GM19455 (cell line): ENCODE data around the gene RPL3.
A peak's percentile ranks its signal among the peaks of the same experiment; 100 is the strongest.
"Not testable (repeated sequence)": the region's sequence is repeated elsewhere in the genome, so short reads cannot be mapped to it uniquely, and the experiment has no call there.

Experiments
- ATAC-seq: cut with Tn5 transposase; IDR thresholded peaks from one replicate; pipeline ENCODE4 v1.9.1; 2021; ENCODE audit not compliant: unreplicated experiment

Gene RPL3

GRCh38 chr22:39352306-39352891, 33.0 kb upstream of the RPL3 start:
- ATAC-seq: no peak

- no peak for ATAC-seq
Observed at GRCh38 chr22:39351689-39352214, 32.3 kb upstream of the RPL3 start.

DNA sequence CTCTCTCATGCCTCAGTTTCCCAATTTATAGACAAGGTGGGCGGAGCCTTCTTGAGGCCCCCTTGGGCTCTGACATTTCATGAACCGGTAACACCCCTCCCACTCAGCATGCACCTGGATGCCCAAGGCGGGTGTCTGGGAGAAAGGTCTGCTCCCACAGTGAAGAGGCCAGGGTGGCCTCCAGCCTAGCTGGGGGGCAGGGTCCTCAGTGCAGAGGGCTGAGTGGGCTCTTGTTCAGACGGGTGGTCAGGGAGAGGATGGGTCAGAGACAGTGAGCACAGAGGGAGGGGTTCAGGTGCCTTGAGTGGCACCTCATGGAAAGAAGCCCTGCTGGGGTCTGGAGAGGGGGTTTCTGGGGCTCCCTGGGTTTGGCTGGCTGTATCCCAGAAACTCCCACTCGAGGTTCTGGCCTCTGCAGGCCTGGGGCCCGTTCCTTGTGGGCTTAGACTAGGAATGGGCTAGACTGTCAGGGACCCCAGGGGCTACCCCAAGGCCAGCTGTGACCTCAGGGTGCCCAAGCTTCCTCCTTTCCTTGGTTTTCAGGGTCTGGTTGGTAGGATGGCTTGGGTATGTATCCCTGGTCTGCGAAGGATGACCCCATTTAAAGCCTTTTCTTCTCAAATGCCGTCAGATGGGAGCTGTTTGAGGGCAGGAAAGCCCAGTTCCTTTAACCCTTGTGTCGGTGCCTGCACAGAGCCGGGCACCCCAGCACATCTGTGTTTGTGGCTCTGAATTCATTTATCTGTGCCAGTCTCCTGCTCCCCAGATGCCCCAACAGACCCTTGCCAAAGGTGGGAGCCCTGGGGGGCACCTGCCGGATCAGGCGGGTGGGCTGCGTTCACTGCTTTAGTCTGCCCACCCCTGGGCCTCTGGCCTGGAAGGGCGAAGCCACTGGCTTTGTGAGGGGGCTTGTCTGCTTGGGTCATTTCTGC, 31.6 kb upstream of the RPL3 start:
- ATAC-seq: no peak

GRCh38 chr22:39349967-39350726, 30.7 kb upstream of the RPL3 start, which contains the start of gene SYNGR1:
SYNGR1 (plus strand) TSS chr22:39349991; CDS start chr22:39350011, 20 bp downstream.
- no peak for ATAC-seq

GRCh38 chr22:39349506-39349966, 30.1 kb upstream of the RPL3 start:
- ATAC-seq: no peak

DNA sequence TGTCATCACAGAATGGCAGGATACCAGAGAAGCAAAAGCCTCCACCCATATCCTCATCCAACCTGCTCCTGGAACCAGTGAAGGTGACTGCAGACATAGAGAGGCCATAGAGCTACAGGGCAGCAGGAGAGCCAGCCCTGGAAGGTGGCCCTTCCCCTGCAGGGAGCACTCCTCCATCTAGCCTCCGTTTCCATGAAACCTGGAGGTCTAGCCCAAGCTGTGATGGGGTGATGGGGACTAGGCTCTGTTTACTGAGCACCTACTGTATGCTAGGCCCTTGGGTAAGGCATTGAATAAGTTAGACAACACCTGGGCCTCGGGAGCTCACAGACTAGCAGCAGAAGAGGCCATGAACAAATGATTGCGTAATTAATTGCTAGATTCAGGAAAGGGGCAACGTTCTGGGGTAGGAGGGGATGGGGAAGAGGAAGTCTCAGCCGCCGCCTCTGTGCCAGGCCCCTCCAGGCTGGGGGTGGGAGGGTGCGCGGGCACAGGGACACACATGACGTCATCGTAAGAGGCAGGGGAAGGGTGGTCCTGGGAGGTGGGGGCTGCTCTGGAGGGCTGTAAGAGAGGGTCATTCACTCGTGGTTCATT, 29.6 kb upstream of the RPL3 start:
- no peak for ATAC-seq

GRCh38 chr22:39345231-39345630, 25.8 kb upstream of the RPL3 start:
- no peak for ATAC-seq

GRCh38 chr22:39344046-39344390, 24.6 kb upstream of the RPL3 start:
- no peak for ATAC-seq

DNA sequence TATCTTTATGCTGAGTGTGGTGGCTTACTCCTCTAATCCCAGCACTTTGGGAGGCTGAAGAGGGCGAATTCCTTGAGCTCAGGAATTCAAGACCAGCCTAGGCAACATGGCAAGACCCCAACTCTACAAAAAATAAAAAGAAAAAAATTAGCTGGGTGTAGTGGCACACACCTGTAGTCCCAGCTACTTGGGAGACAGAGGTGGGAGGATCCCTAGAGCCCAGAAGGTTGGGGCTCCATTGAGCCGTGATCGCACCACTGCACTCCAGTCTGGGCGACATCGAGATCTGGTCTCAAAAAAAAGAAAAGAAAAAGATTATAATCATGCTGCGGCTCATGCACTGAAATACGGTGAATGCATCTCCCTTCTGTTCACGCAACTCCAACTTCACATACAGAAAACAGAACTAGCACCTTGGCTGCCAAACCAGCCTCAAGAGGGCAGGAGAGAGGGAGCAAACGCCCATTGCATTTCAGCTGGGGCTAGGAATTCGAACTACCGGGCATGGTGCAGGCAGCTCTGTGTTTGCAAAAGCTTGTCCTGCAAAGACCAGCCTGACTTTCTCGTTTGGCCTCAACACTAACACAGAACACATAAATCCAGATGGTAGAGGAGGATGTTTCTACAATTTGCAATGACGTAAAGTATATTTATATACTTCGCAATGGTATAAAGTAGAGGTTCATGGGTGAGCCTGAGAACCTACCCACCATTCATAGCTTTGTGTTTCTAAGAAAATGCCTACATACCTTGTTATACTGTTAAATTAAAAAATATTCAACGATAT, 24.0 kb upstream of the RPL3 start:
- ATAC-seq: no peak

GRCh38 chr22:39341179-39341578, 21.8 kb upstream of the RPL3 start:
- ATAC-seq: no peak

DNA sequence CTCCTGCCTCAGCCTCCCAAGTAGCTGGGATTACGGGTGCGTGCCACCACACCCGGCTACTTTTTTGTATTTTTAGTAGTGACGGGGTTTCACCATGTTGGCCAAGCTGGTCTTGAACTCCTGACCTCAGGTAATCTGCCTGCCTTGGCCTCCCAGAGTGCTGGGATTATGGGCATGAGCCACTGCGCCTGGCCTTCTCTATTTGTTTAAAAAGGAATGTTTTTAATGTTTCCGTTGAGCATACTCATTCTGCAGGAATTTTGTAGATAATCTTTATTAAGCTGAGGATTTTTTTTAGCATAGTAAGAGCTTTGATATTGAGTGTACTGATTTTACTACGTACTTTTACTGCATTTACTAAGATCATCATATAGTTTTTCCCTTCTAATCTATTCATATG, 20.4 kb upstream of the RPL3 start:
- not testable (repeated sequence) for ATAC-seq

DNA sequence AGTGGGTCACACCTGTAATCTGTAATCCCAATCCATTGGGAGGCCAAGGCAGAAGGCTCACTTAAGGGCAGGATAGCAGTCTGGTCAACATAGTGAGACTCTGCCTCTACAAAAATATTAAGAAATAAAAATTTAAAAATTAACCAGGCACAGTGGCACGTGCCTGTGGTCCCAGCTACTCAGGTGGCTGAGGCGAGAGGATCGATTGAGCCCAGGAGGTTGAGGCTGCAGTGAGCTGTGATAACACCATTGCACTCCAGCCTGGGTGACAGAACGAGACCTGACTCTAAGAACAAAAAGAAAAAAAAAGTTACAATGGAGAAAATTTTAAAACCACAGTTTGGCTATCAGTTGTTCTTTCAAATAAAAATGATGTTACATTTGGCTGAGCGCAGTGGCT, 17.0 kb upstream of the RPL3 start:
- no peak for ATAC-seq

DNA sequence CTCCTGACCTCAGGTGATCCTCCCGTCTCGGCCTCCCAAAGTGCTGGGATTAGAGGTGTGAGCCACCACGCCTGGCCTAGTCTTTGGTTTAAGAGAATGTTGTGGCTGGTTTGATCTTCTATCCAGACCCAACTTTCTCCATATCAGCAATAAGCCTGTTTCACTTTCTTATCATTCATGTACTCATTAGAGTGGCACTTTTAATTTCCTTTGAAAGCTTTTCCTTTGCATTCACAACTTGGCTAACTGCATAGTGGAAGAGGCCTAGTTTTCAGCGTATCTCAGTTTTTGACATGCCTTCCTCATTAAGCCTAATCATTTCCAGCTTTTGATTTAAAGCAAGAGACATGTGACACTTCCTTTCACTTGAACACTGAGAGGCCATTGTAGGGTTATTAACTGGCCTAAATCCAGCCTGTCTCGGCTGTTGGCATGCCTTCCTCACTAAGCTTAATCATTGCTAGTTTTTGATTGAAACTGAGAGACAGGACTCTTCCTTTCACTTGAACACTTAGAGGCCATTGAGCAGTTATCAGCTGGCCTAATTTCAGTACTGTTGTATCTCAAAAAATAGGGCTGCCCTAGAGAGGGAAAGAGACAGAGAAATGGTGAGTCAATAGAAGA, 13.1 kb upstream of the RPL3 start:
- no peak for ATAC-seq

- not testable (repeated sequence) for ATAC-seq
Observed at GRCh38 chr22:39330553-39330952, 11.1 kb upstream of the RPL3 start.

DNA sequence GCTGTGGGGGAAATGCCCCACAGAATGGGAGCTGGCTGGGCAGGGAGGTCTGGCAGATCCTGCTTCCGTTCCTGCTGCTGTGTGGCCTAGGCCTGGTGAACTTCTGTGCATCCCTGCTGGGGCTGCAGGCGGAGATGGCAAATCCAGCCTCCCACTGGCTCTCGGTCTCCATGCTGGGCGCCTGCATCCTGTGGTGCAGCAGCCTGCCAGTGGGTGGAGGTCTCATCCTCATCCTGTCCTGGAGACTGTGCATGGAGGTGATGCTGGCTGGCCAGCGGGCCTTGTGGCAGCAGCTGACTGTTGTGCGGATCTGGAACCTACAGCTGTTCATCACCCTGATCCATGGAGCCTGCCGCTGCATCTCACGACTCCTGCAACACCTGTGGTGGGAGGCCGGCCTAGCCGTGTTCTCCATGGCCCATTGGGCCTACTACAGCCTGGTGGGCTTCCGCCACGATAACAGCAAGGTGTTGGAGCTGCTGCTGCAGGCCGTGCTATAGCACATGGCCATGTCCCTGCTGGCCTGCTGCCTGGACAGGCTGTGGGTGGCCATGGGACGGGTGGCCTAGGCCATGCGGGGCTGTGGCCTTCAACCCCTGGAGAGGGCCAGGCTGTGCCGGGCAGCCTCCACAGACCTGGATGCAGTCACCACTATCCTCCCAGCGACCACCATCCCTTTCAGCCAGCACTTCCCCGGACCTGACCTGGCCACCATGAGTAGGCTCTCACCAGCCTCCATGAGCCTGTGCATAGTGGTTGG, 8.8 kb upstream of the RPL3 start:
- ATAC-seq: no peak

- no peak for ATAC-seq
Observed at GRCh38 chr22:39325392-39325932, 6.0 kb upstream of the RPL3 start.

- ATAC-seq: not testable (repeated sequence)
Observed at GRCh38 chr22:39320616-39321029, 1.2 kb upstream of the RPL3 start.

GRCh38 chr22:39318507-39319283, 728 bp downstream of the RPL3 start:
- peak; percentile 12 for ATAC-seq
